Endothelial cell of umbilical vein (primary cell): ENCODE measurements around the gene AMN. TPM values are rescaled to one million over a fixed set of nuclear protein-coding genes. Genes with fewer than 3 reads are reported as not detected.

Experiments
- BruUV-seq: library from RNA; stranded (reverse); fragments of 400-500 nt; replicated peaks from 2 replicates; lab custom pipeline; 2021; lab: Mats Ljungman, UMichigan
- CTCF ChIA-PET: fragments of 300-600, 350-600 bp; sonication (Branson Sonifier 250); formaldehyde crosslinking; loops from one replicate; lab custom pipeline; 2021; ENCODE audit warnings: antibody characterized with exemption, inconsistent platforms; lab: Charles Lee
- POLR2A ChIA-PET: fragments of 300-600, 350-600 bp; sonication (Branson Sonifier 250); formaldehyde crosslinking; loops from one replicate; lab custom pipeline; 2021; ENCODE audit warnings: antibody characterized with exemption, inconsistent platforms; lab: Charles Lee
- DNase-seq: peaks from one replicate; pipeline ENCODE4 v3.0.0-alpha.2; 2011; ENCODE audit warnings: low read depth, low spot score
- FAIRE-seq: peaks from 2 replicates; lab custom pipeline; 2011; peaks lifted over from hg19 to GRCh38; lab: Jason Lieb, UNC
- H2AFZ ChIP-seq: 2 replicates; pipeline ENCODE4 v1.6.0; 2012; ENCODE audit warnings: low read depth, low read length, control low read depth, inconsistent platforms
- H3K27ac ChIP-seq: 2 replicates; pipeline ENCODE4 v1.5.1; 2011; ENCODE audit warnings: low read depth, mild to moderate bottlenecking, control low read depth, low read length, moderate library complexity; ENCODE audit not compliant: insufficient read depth
- H3K27me3 ChIP-seq, 2 experiments: 2 replicates each; pipeline versions ENCODE4 v1.6.0 to v1.6.1; 2011; ENCODE audit warnings: low read length in 2 of 2, mixed read lengths in 1 of 2; ENCODE audit not compliant: control insufficient read depth in 2 of 2, insufficient read depth in 2 of 2
- H3K36me3 ChIP-seq, 2 experiments: 2 replicates in 1 of 2; 3 replicates in 1 of 2; pipeline ENCODE4 v1.5.1; 2011; ENCODE audit warnings: low read length in 2 of 2, mild to moderate bottlenecking in 1 of 2, moderate library complexity in 1 of 2; ENCODE audit not compliant: control insufficient read depth in 2 of 2, insufficient read depth in 2 of 2; ENCODE audit errors: extremely low read depth in 1 of 2
- H3K4me1 ChIP-seq: 3 replicates; pipeline ENCODE4 v1.5.1; 2011; ENCODE audit warnings: mild to moderate bottlenecking, low read length; ENCODE audit not compliant: control insufficient read depth, insufficient read depth; ENCODE audit errors: extremely low read depth
- H3K4me2 ChIP-seq: 2 replicates; pipeline ENCODE4 v1.6.1; 2011; ENCODE audit warnings: low read length, control low read depth, mixed read lengths; ENCODE audit not compliant: insufficient read depth
- H3K4me3 ChIP-seq, 3 experiments: fragments of 200-600 bp in 1 of 3; sonication (generic), shearing (Covaris generic) in 1 of 3; replicated peaks in 1 of 3; 2 replicates each; pipeline ENCODE4 v1.5.1; 2011 to 2016; ENCODE audit warnings: control low read depth in 3 of 3, low read length in 3 of 3, mild to moderate bottlenecking in 2 of 3, inconsistent platforms in 1 of 3, low read depth in 1 of 3, moderate library complexity in 1 of 3; ENCODE audit not compliant: insufficient read depth in 1 of 3
- H3K79me2 ChIP-seq: 2 replicates; pipeline ENCODE4 v1.6.0; 2012; ENCODE audit warnings: low read length, inconsistent platforms; ENCODE audit not compliant: control insufficient read depth, insufficient read depth
- H3K9ac ChIP-seq: replicated peaks from 2 replicates; pipeline ENCODE3; 2011; ENCODE audit warnings: low read length, control low read depth; ENCODE audit not compliant: insufficient read depth; ENCODE audit errors: extremely low read depth
- H3K9me1 ChIP-seq: replicated peaks from 3 replicates; pipeline ENCODE4 v1.6.0; 2011; ENCODE audit warnings: mild to moderate bottlenecking, low read length; ENCODE audit not compliant: control insufficient read depth, insufficient read depth; ENCODE audit errors: extremely low read depth
- H3K9me3 ChIP-seq: replicated peaks from 2 replicates; pipeline ENCODE4 v1.5.1; 2012; ENCODE audit warnings: low read length, inconsistent platforms; ENCODE audit not compliant: control insufficient read depth, insufficient read depth
- H4K20me1 ChIP-seq: replicated peaks from 2 replicates; pipeline ENCODE3; 2011; ENCODE audit warnings: mild to moderate bottlenecking, low read length; ENCODE audit not compliant: control insufficient read depth, insufficient read depth; ENCODE audit errors: extremely low read depth
- EZH2 ChIP-seq: IDR thresholded peaks from 2 replicates; pipeline ENCODE4 v1.6.1; 2012; ENCODE audit warnings: borderline replicate concordance, low read depth, mild to moderate bottlenecking, moderate library complexity, low read length, inconsistent platforms; ENCODE audit not compliant: severe bottlenecking
- FOS ChIP-seq: IDR thresholded peaks from 2 replicates; pipeline ENCODE4 v1.6.1; 2011; ENCODE audit warnings: mild to moderate bottlenecking, low read length, moderate library complexity, borderline replicate concordance; ENCODE audit not compliant: insufficient read depth
- GATA2 ChIP-seq: IDR thresholded peaks from 2 replicates; pipeline ENCODE4 v1.7.0; 2011; ENCODE audit warnings: low read depth, mild to moderate bottlenecking, moderate library complexity, mixed read lengths, low read length; ENCODE audit not compliant: insufficient read length, insufficient read depth
- JUN ChIP-seq: IDR thresholded peaks from 2 replicates; pipeline ENCODE4 v1.6.1; 2011; ENCODE audit warnings: borderline replicate concordance, low read depth; ENCODE audit not compliant: insufficient read length, insufficient read depth
- MYC ChIP-seq: IDR thresholded peaks from one replicate; pipeline ENCODE4 v1.6.1; 2011; ENCODE audit warnings: mild to moderate bottlenecking, low read depth, low read length
- POLR2A ChIP-seq: IDR thresholded peaks from 2 replicates; pipeline ENCODE4 v1.6.1; 2012; ENCODE audit warnings: low read depth, mild to moderate bottlenecking, control low read depth, low read length
- POLR2AphosphoS5 ChIP-seq: IDR thresholded peaks from 2 replicates; pipeline ENCODE4 v1.6.1; 2012; ENCODE audit warnings: low read depth, mild to moderate bottlenecking, control low read depth, low read length, moderate library complexity; ENCODE audit not compliant: insufficient read depth
- dilution Hi-C: fragments of 300-500 bp; cut with MboI; formaldehyde crosslinking; loops from one replicate; pipeline ENCODE4 v1.15.0; 2019; ENCODE audit warnings: low sequenced_read_pairs; ENCODE audit not compliant: extremely low pct_ligation_motif_present
- intact Hi-C: fragments of 100-400 bp; cut with micrococcal nuclease; formaldehyde crosslinking; loops from one replicate; pipeline ENCODE4 v1.10.0; 2022
- polyA plus RNA-seq, 4 experiments: library from polyadenylated mRNA; depleted of rRNA in 3 of 4; stranded (reverse) in 3 of 4; unstranded in 1 of 4; fragments of >200 nt; gene quantifications; 2 replicates each; pipeline versions ENCODE4 v1.2.1 to v1.2.3, GENCODE V29; 2011 to 2012; ENCODE audit warnings: missing spikeins in 1 of 4
- total RNA-seq: library from RNA; stranded (reverse); gene quantifications from 2 replicates; pipeline ENCODE4 v1.2.3, GENCODE V29; 2021
- TF ChIP-seq, protein P1 (sequence below), 2 donors: IDR thresholded peaks; 1 replicate in 1 of 2; 2 replicates in 1 of 2; pipeline ENCODE4 v1.5.1; 2011; ENCODE audit warnings: low read length in 2 of 2, mild to moderate bottlenecking in 2 of 2, moderate library complexity in 2 of 2, control low read depth in 1 of 2, inconsistent platforms in 1 of 2, low read depth in 1 of 2; ENCODE audit not compliant: insufficient read depth in 1 of 2; ENCODE audit errors: extremely low read depth in 1 of 2
- TF ChIP-seq, protein P2 (sequence below): IDR thresholded peaks from 2 replicates; pipeline ENCODE4 v1.6.1; 2011; ENCODE audit not compliant: insufficient read depth, insufficient read length

AMN gene
- total and polyA plus RNA-seq, 2 donors (not counting 3 experiments of a cell fraction or from before 2014, with no cell fraction given) = 0.03 TPM; not detected in 1

DNA sequence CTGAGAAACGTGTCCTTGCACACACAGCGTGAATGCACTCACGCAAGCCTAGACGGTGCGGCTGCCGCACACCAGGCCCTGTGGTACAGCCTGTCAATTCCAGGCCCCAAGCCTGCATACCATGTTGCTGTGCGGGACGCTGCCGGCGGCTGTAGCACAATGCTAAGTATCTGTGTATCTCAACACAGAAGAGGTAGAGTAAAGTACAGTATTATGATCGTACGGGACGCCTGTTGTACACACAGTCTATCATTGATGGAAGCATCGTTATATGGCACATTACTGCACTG is 45.0 kb downstream of the AMN start:
- H2AFZ ChIP-seq = no peak overlapping the region
- intact Hi-C loops = no loop called here
- dilution Hi-C loops = no loop called here
- H3K9ac ChIP-seq = no peak overlapping the region
- POLR2A ChIA-PET = no interaction called here
- H3K27ac ChIP-seq = no peak overlapping the region
- TF ChIP-seq EZH2 (no peak), POLR2A (no peak), JUN (no peak), POLR2AphosphoS5 (no peak), GATA2 (no peak), MYC (no peak), FOS (no peak)
- TF ChIP-seq, protein P1, sequence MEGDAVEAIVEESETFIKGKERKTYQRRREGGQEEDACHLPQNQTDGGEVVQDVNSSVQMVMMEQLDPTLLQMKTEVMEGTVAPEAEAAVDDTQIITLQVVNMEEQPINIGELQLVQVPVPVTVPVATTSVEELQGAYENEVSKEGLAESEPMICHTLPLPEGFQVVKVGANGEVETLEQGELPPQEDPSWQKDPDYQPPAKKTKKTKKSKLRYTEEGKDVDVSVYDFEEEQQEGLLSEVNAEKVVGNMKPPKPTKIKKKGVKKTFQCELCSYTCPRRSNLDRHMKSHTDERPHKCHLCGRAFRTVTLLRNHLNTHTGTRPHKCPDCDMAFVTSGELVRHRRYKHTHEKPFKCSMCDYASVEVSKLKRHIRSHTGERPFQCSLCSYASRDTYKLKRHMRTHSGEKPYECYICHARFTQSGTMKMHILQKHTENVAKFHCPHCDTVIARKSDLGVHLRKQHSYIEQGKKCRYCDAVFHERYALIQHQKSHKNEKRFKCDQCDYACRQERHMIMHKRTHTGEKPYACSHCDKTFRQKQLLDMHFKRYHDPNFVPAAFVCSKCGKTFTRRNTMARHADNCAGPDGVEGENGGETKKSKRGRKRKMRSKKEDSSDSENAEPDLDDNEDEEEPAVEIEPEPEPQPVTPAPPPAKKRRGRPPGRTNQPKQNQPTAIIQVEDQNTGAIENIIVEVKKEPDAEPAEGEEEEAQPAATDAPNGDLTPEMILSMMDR (IDR thresholded peaks at IDR 0.05; ENCODE audit: extremely low read depth in 1 of 2, insufficient read depth in 1 of 2, low read depth in 1 of 2, low read length in 2 of 2) = no peak
- TF ChIP-seq, protein P2, sequence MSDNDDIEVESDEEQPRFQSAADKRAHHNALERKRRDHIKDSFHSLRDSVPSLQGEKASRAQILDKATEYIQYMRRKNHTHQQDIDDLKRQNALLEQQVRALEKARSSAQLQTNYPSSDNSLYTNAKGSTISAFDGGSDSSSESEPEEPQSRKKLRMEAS = no peak
- peaks cover 43 to 56% of the 10 kb centered on the region in 2 experiments for H3K36me3 ChIP-seq
- CTCF ChIA-PET = no interaction called here
- no peaks in the 10 kb centered on the region for H3K79me2 ChIP-seq
- no peak overlapping the region for H3K4me2 ChIP-seq
- no peaks in the 10 kb centered on the region for H3K27me3 ChIP-seq
- H3K9me1 ChIP-seq = no peaks in the 10 kb centered on the region
- H3K4me1 ChIP-seq = no peaks in the 10 kb centered on the region
- H4K20me1 ChIP-seq = no peaks in the 10 kb centered on the region
- BruUV-seq = no TSS peak
- no peak for FAIRE-seq
- no peak for DNase-seq
- H3K4me3 ChIP-seq = no peak overlapping the region
- no peaks in the 10 kb centered on the region for H3K9me3 ChIP-seq
